SK-N-SH (cell line): ENCODE data around the gene CCDC27.

ENCODE experiments used
- CTCF ChIP-seq: fragments of 200-600 bp; sonication (generic); IDR thresholded peaks from 2 replicates; pipeline ENCODE4 v1.6.1; 2017; ENCODE audit warnings: antibody characterized with exemption, mild to moderate bottlenecking, moderate library complexity
- FOSL2 ChIP-seq: IDR thresholded peaks from 2 replicates; pipeline ENCODE4 v1.4.0; 2012; ENCODE audit warnings: low read depth, mild to moderate bottlenecking, moderate library complexity, borderline replicate concordance
- POLR2AphosphoS5 ChIP-seq: IDR thresholded peaks from 2 replicates; pipeline ENCODE4 v1.6.1; 2012; ENCODE audit warnings: low read depth, low read length
- RAD21 ChIP-seq: IDR thresholded peaks from 2 replicates; pipeline ENCODE4 v1.6.1; 2012; ENCODE audit warnings: mild to moderate bottlenecking, low read length
- SIN3A ChIP-seq: IDR thresholded peaks from 2 replicates; pipeline ENCODE4 v1.6.1; 2012; ENCODE audit warnings: low read depth, mild to moderate bottlenecking, low read length, moderate library complexity, borderline replicate concordance
- TAF1 ChIP-seq: IDR thresholded peaks from 2 replicates; pipeline ENCODE4 v1.6.1; 2012; ENCODE audit warnings: low read depth, mild to moderate bottlenecking, low read length, moderate library complexity, borderline replicate concordance
- TCF12 ChIP-seq: IDR thresholded peaks from 2 replicates; pipeline ENCODE4 v1.4.0; 2012
- TF ChIP-seq, protein P1 (sequence below): IDR thresholded peaks from 2 replicates; pipeline ENCODE4 v1.4.0; 2012; ENCODE audit warnings: low read depth

DNA sequence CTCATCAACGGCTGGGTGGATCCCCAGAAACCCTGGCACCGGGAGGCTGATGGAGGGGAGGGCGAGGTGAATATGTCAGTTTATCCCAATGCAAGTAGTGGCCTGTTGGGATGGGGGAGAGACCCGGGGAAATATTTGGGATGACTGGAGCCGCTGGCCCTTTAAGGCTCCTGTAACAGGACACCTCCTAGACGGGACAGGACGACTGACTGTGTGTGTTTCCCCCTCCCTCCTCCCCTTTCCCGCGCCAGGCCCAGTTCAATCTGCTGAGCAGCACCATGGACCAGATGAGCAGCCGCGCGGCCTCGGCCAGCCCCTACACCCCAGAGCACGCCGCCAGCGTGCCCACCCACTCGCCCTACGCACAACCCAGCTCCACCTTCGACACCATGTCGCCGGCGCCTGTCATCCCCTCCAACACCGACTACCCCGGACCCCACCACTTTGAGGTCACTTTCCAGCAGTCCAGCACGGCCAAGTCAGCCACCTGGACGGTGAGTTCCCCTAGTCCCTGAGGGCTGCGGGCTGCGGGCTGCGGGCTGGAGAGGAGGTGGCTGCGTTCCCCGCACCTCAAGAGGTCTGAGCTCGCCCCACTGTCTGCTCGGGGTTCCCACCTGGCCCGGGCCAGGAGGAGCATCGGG lies 44.8 kb upstream of the CCDC27 start:
- TF ChIP-seq FOSL2, result no peak
- TF ChIP-seq POLR2AphosphoS5, result no peak
- no peak for TF ChIP-seq TCF12
- no peak for TF ChIP-seq RAD21
- TF ChIP-seq CTCF, result no peak
- TF ChIP-seq SIN3A, result no peak
- TF ChIP-seq, protein P1, sequence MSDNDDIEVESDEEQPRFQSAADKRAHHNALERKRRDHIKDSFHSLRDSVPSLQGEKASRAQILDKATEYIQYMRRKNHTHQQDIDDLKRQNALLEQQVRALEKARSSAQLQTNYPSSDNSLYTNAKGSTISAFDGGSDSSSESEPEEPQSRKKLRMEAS, result no peak
- no peak for TF ChIP-seq TAF1
